ENCODE results near the gene DYSF. TPM values are rescaled to one million over a fixed set of nuclear protein-coding genes. Genes with fewer than 3 reads are reported as not detected.

The DYSF gene
- total RNA-seq, 1 donor from 2014 or later: 11.1 TPM

- Mint-ChIP-seq H3K4me3 (ENCODE audit: unreplicated experiment) (no peak overlapping the region), H3K27ac (ENCODE audit: unreplicated experiment) (no peak overlapping the region), H3K9me3 (ENCODE audit: unreplicated experiment) (peaks cover 3% of the 10 kb centered on the region), H3K27me3 (ENCODE audit: unreplicated experiment) (peaks cover 2% of the 10 kb centered on the region), H3K4me1 (ENCODE audit: low read depth, unreplicated experiment) (peaks cover 2% of the 10 kb centered on the region), H3K36me3 (ENCODE audit: unreplicated experiment) (peaks cover 6% of the 10 kb centered on the region)
- TF ChIP-seq, protein P1, sequence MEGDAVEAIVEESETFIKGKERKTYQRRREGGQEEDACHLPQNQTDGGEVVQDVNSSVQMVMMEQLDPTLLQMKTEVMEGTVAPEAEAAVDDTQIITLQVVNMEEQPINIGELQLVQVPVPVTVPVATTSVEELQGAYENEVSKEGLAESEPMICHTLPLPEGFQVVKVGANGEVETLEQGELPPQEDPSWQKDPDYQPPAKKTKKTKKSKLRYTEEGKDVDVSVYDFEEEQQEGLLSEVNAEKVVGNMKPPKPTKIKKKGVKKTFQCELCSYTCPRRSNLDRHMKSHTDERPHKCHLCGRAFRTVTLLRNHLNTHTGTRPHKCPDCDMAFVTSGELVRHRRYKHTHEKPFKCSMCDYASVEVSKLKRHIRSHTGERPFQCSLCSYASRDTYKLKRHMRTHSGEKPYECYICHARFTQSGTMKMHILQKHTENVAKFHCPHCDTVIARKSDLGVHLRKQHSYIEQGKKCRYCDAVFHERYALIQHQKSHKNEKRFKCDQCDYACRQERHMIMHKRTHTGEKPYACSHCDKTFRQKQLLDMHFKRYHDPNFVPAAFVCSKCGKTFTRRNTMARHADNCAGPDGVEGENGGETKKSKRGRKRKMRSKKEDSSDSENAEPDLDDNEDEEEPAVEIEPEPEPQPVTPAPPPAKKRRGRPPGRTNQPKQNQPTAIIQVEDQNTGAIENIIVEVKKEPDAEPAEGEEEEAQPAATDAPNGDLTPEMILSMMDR (IDR thresholded peaks at IDR 0.05; ENCODE audit: partially characterized antibody, unreplicated experiment): no peak
- no peak for DNase-seq
Observed at GRCh38 chr2:71696381-71696780, 243.0 kb downstream of the DYSF start.

- no peak overlapping the region for H3K27ac Mint-ChIP-seq (ENCODE audit: unreplicated experiment)
- TF ChIP-seq, protein P1 (IDR thresholded peaks at IDR 0.05; ENCODE audit: partially characterized antibody, unreplicated experiment): no peak
- no peak for DNase-seq
- H3K36me3 Mint-ChIP-seq (ENCODE audit: unreplicated experiment): peaks cover 6% of the 10 kb centered on the region
- H3K4me3 Mint-ChIP-seq (ENCODE audit: unreplicated experiment): no peak overlapping the region
- H3K9me3 Mint-ChIP-seq (ENCODE audit: unreplicated experiment): peaks cover 5% of the 10 kb centered on the region
- peaks cover 4% of the 10 kb centered on the region for H3K27me3 Mint-ChIP-seq (ENCODE audit: unreplicated experiment)
- H3K4me1 Mint-ChIP-seq (ENCODE audit: low read depth, unreplicated experiment): peaks cover 2% of the 10 kb centered on the region
Observed at GRCh38 chr2:71697106-71698004, 244.0 kb downstream of the DYSF start.

GRCh38 chr2:71699428-71699827 lies 246.1 kb downstream of the DYSF start:
- Mint-ChIP-seq H3K36me3 (ENCODE audit: unreplicated experiment) (peaks cover 6% of the 10 kb centered on the region), H3K4me1 (ENCODE audit: low read depth, unreplicated experiment) (peaks cover 2% of the 10 kb centered on the region), H3K9me3 (ENCODE audit: unreplicated experiment) (peaks cover 9% of the 10 kb centered on the region), H3K27me3 (ENCODE audit: unreplicated experiment) (peaks cover 7% of the 10 kb centered on the region), H3K27ac (ENCODE audit: unreplicated experiment) (no peak overlapping the region), H3K4me3 (ENCODE audit: unreplicated experiment) (no peak overlapping the region)
- TF ChIP-seq, protein P1 (IDR thresholded peaks at IDR 0.05; ENCODE audit: partially characterized antibody, unreplicated experiment): no peak
- no peak for DNase-seq

GRCh38 chr2:71700041-71700657 lies 246.8 kb downstream of the DYSF start:
- Mint-ChIP-seq H3K36me3 (ENCODE audit: unreplicated experiment) (peaks cover 6% of the 10 kb centered on the region), H3K4me1 (ENCODE audit: low read depth, unreplicated experiment) (no peaks in the 10 kb centered on the region), H3K27ac (ENCODE audit: unreplicated experiment) (no peak overlapping the region), H3K4me3 (ENCODE audit: unreplicated experiment) (no peak overlapping the region), H3K9me3 (ENCODE audit: unreplicated experiment) (peaks cover 9% of the 10 kb centered on the region), H3K27me3 (ENCODE audit: unreplicated experiment) (peaks cover 7% of the 10 kb centered on the region)
- DNase-seq: no peak
- TF ChIP-seq, protein P1 (IDR thresholded peaks at IDR 0.05; ENCODE audit: partially characterized antibody, unreplicated experiment): no peak
